ENCODE measurements around the gene SMYD4. TPM values are rescaled to one million over a fixed set of nuclear protein-coding genes. Genes with fewer than 3 reads are reported as not detected.

Gene SMYD4
- polyA plus RNA-seq, 1 donor from 2014 or later, result 6.8 TPM

DNA sequence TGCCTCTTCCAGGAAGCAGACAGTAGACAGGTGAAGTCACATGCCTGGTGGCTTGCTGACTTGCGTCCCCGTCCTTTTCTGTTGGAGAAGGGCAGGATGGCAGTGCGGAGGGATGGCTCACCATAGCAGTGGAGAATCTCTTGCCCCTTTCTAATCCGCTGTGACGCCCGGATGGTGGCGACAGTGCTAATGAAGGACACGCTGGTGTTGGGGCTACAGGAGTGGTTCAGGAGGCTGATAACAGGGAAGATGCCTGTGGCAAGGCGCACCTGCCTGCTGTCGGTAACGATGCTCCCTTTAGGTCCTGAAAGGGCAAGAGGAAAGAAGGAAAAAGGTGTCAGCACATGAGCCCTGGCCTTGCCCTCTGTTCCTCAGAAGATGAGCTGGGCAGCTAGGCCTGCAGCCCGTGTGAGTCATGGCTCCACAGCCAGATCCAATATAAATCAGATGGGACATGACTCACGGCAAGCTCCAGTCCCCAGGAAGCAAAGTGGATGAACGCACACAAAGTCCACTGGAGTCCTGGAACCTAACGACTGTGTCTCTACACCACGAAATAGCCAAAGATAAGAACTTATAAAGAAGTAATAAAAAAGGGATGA lies 42.3 kb downstream of the SMYD4 start:
- H3F3A ChIP-seq (ENCODE audit: insufficient read depth, low read length, poor library complexity, severe bottlenecking), result no peaks in the 10 kb centered on the region
- H3K79me2 ChIP-seq (replicated peaks; ENCODE audit: insufficient read depth, low read length), result no peaks in the 10 kb centered on the region
- H3K9me2 ChIP-seq (ENCODE audit: insufficient read depth, low read length), result no peaks in the 10 kb centered on the region
- H3K9me3 ChIP-seq (ENCODE audit: low read length), result no peaks in the 10 kb centered on the region
- H3K4me3 ChIP-seq (ENCODE audit: low read length), result no peak overlapping the region
- no peak overlapping the region for H2AFZ ChIP-seq (ENCODE audit: low read depth, low read length)
- H4K20me1 ChIP-seq (ENCODE audit: insufficient read depth), result no peaks in the 10 kb centered on the region
- H3K4me2 ChIP-seq (ENCODE audit: low read length), result no peak overlapping the region
- TF ChIP-seq, protein P1, sequence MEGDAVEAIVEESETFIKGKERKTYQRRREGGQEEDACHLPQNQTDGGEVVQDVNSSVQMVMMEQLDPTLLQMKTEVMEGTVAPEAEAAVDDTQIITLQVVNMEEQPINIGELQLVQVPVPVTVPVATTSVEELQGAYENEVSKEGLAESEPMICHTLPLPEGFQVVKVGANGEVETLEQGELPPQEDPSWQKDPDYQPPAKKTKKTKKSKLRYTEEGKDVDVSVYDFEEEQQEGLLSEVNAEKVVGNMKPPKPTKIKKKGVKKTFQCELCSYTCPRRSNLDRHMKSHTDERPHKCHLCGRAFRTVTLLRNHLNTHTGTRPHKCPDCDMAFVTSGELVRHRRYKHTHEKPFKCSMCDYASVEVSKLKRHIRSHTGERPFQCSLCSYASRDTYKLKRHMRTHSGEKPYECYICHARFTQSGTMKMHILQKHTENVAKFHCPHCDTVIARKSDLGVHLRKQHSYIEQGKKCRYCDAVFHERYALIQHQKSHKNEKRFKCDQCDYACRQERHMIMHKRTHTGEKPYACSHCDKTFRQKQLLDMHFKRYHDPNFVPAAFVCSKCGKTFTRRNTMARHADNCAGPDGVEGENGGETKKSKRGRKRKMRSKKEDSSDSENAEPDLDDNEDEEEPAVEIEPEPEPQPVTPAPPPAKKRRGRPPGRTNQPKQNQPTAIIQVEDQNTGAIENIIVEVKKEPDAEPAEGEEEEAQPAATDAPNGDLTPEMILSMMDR (IDR thresholded peaks at IDR 0.05; ENCODE audit: poor library complexity, severe bottlenecking), result no peak
- TF ChIP-seq, protein P2, sequence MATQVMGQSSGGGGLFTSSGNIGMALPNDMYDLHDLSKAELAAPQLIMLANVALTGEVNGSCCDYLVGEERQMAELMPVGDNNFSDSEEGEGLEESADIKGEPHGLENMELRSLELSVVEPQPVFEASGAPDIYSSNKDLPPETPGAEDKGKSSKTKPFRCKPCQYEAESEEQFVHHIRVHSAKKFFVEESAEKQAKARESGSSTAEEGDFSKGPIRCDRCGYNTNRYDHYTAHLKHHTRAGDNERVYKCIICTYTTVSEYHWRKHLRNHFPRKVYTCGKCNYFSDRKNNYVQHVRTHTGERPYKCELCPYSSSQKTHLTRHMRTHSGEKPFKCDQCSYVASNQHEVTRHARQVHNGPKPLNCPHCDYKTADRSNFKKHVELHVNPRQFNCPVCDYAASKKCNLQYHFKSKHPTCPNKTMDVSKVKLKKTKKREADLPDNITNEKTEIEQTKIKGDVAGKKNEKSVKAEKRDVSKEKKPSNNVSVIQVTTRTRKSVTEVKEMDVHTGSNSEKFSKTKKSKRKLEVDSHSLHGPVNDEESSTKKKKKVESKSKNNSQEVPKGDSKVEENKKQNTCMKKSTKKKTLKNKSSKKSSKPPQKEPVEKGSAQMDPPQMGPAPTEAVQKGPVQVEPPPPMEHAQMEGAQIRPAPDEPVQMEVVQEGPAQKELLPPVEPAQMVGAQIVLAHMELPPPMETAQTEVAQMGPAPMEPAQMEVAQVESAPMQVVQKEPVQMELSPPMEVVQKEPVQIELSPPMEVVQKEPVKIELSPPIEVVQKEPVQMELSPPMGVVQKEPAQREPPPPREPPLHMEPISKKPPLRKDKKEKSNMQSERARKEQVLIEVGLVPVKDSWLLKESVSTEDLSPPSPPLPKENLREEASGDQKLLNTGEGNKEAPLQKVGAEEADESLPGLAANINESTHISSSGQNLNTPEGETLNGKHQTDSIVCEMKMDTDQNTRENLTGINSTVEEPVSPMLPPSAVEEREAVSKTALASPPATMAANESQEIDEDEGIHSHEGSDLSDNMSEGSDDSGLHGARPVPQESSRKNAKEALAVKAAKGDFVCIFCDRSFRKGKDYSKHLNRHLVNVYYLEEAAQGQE (IDR thresholded peaks at IDR 0.05; ENCODE audit: borderline replicate concordance), result no peak
- TF ChIP-seq RAD21 (conservative IDR thresholded peaks at IDR 0.05) (no peak), EP300 (conservative IDR thresholded peaks at IDR 0.05; ENCODE audit: poor library complexity, severe bottlenecking) (no peak), EZH2 (IDR thresholded peaks at IDR 0.05; ENCODE audit: borderline replicate concordance, insufficient read depth, low read length, poor library complexity, severe bottlenecking) (no peak), POLR2AphosphoS5 (IDR thresholded peaks at IDR 0.05) (no peak), SMC3 (conservative IDR thresholded peaks at IDR 0.05; ENCODE audit: poor library complexity) (no peak), MXI1 (conservative IDR thresholded peaks at IDR 0.05; ENCODE audit: poor library complexity, severe bottlenecking) (no peak), TAF1 (IDR thresholded peaks at IDR 0.05; ENCODE audit: low read depth) (no peak)
- no peak overlapping the region for H3K9ac ChIP-seq (ENCODE audit: low read length)
- H3K27me3 ChIP-seq (ENCODE audit: insufficient read depth, low read depth, low read length), result no peaks in the 10 kb centered on the region
- no peak overlapping the region for H3K27ac ChIP-seq (ENCODE audit: low read length)
- no peaks in the 10 kb centered on the region for H3K36me3 ChIP-seq (ENCODE audit: insufficient read depth, low read length)

DNA sequence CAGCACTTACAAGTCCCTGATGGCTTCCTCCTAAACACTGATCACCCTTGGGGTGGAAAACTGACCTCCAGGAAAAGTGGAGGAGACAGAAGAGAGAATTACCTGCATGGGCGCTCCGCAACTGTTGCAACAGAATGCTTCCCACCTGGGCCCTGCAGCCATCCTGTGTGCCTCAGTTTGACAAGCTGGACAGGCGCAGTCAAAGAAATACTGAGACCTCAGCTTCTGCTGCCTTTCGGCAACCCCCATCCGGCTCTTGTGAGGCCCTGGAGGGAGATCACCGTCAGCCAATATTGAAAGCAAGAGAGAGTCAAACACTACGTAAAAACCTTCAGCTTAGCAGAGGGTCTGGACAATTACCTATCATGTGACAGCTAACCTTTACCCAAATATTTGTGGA lies 43.0 kb downstream of the SMYD4 start:
- Histone ChIP-seq H4K20me1 (ENCODE audit: insufficient read depth) (no peaks in the 10 kb centered on the region), H3K9ac (ENCODE audit: low read length) (no peak overlapping the region), H3K4me3 (ENCODE audit: low read length) (no peak overlapping the region), H3K27me3 (ENCODE audit: insufficient read depth, low read depth, low read length) (no peaks in the 10 kb centered on the region), H3K27ac (ENCODE audit: low read length) (no peak overlapping the region), H3K79me2 (replicated peaks; ENCODE audit: insufficient read depth, low read length) (no peaks in the 10 kb centered on the region), H3F3A (ENCODE audit: insufficient read depth, low read length, poor library complexity, severe bottlenecking) (no peaks in the 10 kb centered on the region), H3K4me2 (ENCODE audit: low read length) (no peak overlapping the region), H3K36me3 (ENCODE audit: insufficient read depth, low read length) (no peaks in the 10 kb centered on the region), H2AFZ (ENCODE audit: low read depth, low read length) (no peak overlapping the region), H3K9me3 (ENCODE audit: low read length) (no peaks in the 10 kb centered on the region), H3K9me2 (ENCODE audit: insufficient read depth, low read length) (no peaks in the 10 kb centered on the region)
- no peak for TF ChIP-seq SMC3 (conservative IDR thresholded peaks at IDR 0.05; ENCODE audit: poor library complexity)
- no peak for TF ChIP-seq RAD21 (conservative IDR thresholded peaks at IDR 0.05)
- TF ChIP-seq, protein P2 (IDR thresholded peaks at IDR 0.05; ENCODE audit: borderline replicate concordance), result no peak
- no peak for TF ChIP-seq EZH2 (IDR thresholded peaks at IDR 0.05; ENCODE audit: borderline replicate concordance, insufficient read depth, low read length, poor library complexity, severe bottlenecking)
- TF ChIP-seq, protein P1 (IDR thresholded peaks at IDR 0.05; ENCODE audit: poor library complexity, severe bottlenecking), result no peak
- no peak for TF ChIP-seq TAF1 (IDR thresholded peaks at IDR 0.05; ENCODE audit: low read depth)
- no peak for TF ChIP-seq POLR2AphosphoS5 (IDR thresholded peaks at IDR 0.05)
- TF ChIP-seq EP300 (conservative IDR thresholded peaks at IDR 0.05; ENCODE audit: poor library complexity, severe bottlenecking), result no peak
- no peak for TF ChIP-seq MXI1 (conservative IDR thresholded peaks at IDR 0.05; ENCODE audit: poor library complexity, severe bottlenecking)

Measured in neural cell (in vitro differentiated cells).